GM12892 (cell line): ENCODE measurements around the gene ADAMTS8.

ENCODE experiments used
- POLR2A ChIP-seq: IDR thresholded peaks from 2 replicates; pipeline ENCODE4 v1.6.1; 2011; ENCODE audit warnings: low read depth, low read length, control low read depth
- POLR2AphosphoS5 ChIP-seq: IDR thresholded peaks from 2 replicates; pipeline ENCODE4 v1.6.1; 2011; ENCODE audit warnings: low read depth, low read length, control low read depth
- TAF1 ChIP-seq: IDR thresholded peaks from 2 replicates; pipeline ENCODE4 v1.6.1; 2011; ENCODE audit warnings: low read depth, mild to moderate bottlenecking, control low read depth, low read length, borderline replicate concordance

GRCh38 chr11:130416906-130417305 is 11.5 kb downstream of the ADAMTS8 start:
- TF ChIP-seq POLR2AphosphoS5 (no peak), POLR2A (no peak), TAF1 (no peak)
